CD4-positive, alpha-beta T cell treated with Interleukin-6 for 4 hours (primary cell): Measurements from ENCODE around the gene SEC16A.
A peak's percentile ranks its signal among the peaks of the same experiment; 100 is the strongest.

Experiments
- DNase-seq: peaks from one replicate; pipeline ENCODE4 v3.0.0-alpha.2; 2020; ENCODE audit warnings: mixed read lengths

Gene SEC16A

DNA sequence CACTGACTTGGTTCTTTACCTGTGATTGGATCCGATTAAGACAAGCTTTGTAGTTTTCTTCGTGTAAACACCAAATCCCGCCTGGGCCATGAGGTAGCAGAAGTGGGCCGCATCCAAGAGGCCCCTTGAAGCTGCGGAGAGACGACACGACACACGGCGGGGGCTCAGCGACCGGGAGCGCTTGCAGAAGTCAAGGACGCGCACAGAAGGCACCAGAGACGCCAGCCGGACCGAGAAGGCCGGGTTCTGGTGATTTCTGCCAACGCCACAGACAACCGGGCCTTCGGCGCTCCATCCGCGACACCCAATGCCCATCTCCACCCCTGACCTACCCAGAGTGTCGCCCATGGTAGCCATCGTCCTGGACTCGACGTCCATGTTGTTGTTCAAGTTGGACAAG, 23.4 kb downstream of the SEC16A start:
- no peak for DNase-seq

DNA sequence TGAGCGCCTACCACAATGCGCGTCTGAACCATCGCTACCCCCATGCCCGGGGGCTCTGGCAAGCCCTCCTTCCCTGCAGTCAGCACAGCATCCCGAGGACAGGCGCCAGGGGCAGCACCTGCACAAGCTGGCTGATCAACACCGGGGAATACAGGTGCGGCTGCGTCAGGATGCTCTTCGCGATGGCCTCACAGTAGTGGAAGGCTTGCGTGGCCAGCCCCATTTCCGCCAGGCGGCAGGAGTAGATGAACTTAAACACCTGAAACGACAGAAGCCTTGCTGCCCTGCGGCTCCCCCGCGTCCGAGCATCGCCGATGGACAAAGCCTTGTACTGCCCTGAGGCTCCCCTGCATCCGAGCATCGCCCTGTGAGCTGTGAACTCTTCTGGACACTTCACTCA, 25.5 kb downstream of the SEC16A start:
- DNase-seq, result no peak

GRCh38 chr9:136456258-136456657, 26.6 kb downstream of the SEC16A start:
- DNase-seq, result no peak

- no peak for DNase-seq
Observed at GRCh38 chr9:136455043-136456002, 27.5 kb downstream of the SEC16A start.

DNA sequence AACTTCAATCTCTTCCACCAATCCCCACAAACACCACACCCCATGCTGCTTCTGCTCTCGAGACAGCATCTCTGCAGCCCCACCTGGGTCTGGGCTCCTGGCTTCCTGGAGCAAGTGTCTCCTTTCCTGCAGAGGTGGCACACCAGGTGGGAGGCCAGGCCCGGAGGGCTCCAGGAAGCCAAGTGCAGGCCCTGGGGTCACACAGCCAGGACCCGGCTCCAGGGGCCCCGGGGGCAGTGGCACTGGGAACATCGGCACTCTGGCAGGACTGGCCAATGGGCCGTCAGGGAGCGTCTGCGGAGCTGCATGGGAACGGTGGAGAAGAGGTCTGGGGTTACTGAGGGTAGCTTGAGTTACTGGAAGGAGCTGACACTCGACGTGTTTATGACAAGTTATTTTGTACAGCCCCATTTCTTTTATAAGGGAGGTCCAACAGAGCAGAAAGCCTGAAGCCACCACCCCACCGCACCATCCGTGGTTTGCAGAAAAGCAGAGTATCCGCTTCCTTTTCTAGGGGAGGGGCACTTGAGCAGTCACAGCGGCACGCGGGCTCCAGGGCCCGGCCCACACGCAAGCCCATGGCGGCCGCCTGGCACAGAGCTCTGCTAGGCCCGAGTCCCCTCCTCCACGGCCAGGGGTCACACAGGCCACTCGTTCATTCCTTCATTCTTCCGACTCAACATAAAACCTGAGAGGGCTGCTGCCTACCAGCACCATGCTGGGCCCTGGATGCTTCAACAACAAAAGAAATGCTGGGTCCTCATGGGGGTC, 28.6 kb downstream of the SEC16A start:
- no peak for DNase-seq

- DNase-seq, result no peak
Observed at GRCh38 chr9:136453326-136453725, 29.5 kb downstream of the SEC16A start.

DNA sequence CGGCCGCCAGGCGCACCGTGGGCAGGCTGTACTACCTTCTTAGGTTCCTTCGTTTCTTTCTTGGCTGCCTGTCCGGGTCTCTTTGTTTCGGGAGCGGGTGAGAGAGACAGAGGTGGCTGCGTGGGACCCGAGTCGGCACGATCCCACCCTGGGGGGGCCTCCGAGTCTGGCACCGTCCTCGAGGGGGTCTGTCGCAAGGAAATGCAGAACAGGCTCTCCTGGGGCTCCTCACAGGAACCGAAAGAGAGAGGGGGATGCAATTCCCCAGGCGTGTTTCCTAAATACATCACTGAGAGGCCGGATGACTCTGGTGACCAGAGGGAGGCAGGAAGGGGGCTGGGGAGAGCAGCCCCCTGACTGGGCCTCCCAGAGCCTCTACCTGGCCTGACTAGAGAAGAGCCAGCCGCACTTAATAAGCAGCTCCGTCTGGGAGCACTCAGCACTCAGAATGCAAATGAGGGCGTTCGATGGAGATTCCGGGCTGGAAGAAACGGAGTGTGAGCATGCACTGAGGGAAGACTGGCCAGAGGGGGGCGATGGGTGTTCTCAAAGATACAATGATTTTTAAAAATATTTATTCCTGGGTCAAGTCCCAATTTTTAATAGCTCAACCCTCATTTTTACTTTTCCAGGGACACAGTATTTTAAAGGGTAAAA, 31.5 kb downstream of the SEC16A start:
- no peak for DNase-seq

DNA sequence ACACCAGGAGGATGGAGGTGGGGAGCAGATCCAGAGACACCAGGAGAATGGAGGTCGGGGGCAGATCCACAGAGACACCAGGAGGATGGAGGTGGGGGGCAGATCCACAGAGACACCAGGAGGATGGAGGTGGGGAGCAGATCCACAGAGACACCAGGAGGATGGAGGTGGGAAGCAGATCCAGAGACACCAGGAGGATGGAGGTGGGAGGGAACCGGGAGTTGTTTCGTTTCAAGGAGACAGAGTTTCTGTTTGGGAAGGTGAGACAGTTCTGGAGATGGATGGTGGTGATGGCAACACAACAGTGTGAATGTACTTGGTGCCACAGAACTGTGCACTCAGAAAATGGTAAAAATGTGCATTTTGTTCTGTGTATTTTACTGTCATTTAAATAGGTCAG, 34.2 kb downstream of the SEC16A start:
- no peak for DNase-seq

GRCh38 chr9:136447173-136447778, 35.6 kb downstream of the SEC16A start:
- DNase-seq, result no peak

DNA sequence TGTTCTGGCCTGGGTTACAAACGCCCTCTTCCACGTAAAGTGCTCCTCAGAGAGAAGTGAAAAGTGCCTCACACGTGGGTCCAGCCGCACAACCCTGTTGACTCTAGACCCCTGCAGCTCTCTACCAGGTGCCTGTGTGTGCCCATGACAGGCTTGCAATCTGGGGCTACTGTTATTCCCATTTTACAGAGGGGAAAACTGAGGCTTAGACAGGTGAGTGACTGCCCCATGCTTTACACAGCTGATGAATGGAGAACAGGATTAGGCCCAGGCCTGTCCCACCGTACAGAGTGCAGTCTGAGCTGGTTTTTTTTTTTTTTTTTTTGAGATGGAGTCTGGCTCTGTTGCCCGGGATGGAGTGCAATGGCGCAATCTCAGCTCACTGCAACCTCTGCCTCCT, 37.0 kb downstream of the SEC16A start:
- no peak for DNase-seq

- no peak for DNase-seq
Observed at GRCh38 chr9:136444102-136444501, 38.7 kb downstream of the SEC16A start.

- DNase-seq, result no peak
Observed at GRCh38 chr9:136443687-136444086, 39.2 kb downstream of the SEC16A start.

- no peak for DNase-seq
Observed at GRCh38 chr9:136443087-136443486, 39.8 kb downstream of the SEC16A start.

DNA sequence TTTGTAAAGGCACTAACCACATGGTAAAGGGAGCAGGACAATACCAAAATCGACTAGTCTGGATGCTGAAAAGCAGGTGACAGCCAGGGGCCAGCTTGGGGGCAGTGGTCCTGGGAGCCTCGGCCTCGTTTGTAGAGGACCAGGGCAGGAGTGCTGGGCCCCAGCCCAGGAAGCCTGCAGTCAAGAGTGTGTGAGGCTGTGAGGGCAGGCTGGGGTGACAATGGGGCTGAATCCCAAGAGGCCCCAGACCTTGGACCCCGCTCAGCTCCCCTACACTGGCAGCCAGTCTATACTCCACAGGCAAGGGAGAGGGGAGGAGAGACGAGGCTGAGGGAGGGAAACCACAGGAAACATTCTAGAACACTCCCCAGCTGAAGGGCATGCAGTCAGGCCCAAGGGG, 40.6 kb downstream of the SEC16A start:
- no peak for DNase-seq

DNA sequence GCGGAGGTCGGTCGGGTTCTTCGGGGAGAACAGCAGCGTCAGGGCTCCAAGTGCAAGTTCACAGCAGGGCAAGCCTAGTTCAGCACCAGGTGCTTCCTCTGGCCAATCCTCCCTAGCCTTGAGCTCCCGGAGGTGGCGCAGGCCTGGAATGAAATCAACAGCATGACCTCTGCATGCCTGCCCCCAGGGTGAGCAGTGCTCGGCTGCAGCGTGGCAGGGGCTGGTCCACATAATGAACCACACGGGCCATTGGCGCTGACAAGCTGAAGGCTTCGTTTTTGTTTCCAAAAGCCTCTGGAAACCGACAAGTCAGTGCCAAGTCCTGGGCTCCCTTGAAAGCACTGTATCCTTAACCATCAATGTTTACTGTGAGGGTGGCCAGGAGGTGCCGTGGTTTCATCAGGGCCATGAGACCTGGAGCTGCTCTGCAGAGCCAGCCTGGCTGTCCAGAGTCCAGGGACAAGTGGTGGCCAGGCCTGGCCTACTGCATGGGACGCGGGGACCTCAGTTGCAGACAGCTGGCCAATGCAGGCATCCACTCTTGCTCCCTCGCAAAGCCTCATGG, 41.1 kb downstream of the SEC16A start:
- no peak for DNase-seq

DNA sequence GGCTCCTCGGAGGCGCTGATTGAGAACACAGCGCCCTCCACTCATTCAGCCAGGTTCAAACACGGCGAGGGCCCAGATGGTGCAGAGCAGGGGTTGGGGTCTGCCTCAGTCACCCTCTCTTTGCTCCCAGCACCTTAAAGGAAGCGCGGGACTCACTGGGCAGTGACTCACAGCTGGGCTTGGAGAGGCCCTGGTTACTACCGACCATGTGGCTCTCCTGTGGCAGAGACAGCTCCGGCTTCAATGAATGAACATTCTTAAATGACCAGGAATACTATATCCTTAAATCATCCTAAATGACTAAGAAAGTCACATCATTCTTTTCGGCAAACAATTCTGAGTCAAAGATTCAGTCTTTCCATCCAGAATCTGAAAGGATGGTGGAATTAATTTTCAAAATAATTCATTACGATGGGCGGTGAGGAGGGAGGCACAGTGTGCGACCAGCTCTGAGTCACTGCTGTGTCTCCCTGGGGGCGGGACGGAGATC, 41.6 kb downstream of the SEC16A start:
- no peak for DNase-seq

DNA sequence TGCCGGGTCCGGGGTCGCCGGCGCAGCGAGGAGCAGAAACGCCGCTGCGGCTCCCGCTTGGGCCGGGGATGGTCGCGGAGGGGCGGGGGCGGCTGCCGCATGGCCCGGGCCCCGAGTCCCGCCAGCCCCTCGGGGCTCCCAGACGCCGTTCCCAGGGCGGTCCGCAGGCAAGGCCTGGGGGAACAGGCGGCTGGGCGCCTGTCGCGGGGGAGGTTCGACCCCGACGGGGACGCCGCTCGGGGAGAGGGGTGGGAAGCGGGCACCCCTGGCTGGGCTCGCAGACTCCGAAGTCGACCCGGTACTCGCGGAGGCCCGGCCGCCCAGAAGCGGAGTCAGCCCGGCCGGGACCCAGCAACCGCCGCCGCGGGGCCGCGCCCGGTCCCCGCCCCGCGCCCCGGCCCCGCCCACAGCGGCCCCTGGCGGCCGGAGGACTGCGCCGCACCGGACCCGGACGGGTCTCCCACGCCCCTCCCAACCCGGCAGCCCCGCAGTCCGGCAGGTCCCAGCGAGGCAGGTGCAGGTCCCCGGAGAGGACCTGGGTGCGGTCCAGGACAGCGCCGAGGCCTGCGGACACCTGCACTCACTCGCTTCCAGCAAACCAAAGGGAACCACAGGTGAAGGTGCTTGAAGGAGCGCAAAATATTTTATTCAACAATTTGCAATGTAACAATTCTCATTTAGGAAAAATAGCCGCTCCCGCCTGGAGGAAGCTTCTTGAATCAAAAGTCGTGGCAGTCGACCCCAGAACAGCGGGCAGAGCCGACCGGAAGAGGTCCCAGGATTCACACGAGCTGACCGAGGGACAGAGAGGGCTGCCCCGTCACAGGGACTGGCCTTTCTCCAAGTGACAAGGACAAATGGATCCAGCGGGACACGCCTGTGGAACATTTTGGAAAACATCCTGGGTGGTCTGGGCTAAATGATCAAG, 43.1 kb downstream of the SEC16A start, which contains the start of gene INPP5E:
Gene INPP5E (minus strand): TSS at position 365 of the 928 bp plus-strand sequence. CDS start 426 bp downstream, outside the sequence.
- DNase-seq, result peak; percentile 81

GRCh38 chr9:136438548-136439480, 44.0 kb downstream of the SEC16A start:
- peak; percentile 61 for DNase-seq

- no peak for DNase-seq
Observed at GRCh38 chr9:136437839-136438547, 44.8 kb downstream of the SEC16A start.
